AG04450 (cell line): ENCODE data around the gene DOC2A. TPM values are rescaled to one million over a fixed set of nuclear protein-coding genes. Genes with fewer than 3 reads are reported as not detected.

Experiments used
- CTCF ChIA-PET: fragments of 300-600, 350-600 bp; formaldehyde crosslinking; extraction: SDS; loops from one replicate; lab custom pipeline; 2022; ENCODE audit warnings: antibody characterized with exemption, inconsistent platforms; lab: Charles Lee
- POLR2A ChIA-PET: fragments of 350-600 bp; formaldehyde crosslinking; extraction: SDS; loops from one replicate; lab custom pipeline; 2021; ENCODE audit warnings: antibody characterized with exemption, inconsistent platforms; lab: Yijun Ruan, JAX
- DNase-seq: peaks from one replicate; pipeline ENCODE4 v3.0.0-alpha.2; 2011; ENCODE audit warnings: low read depth, low spot score
- H3K27ac ChIP-seq: one replicate; pipeline ENCODE4 v1.5.1; 2012; ENCODE audit warnings: low read depth, low read length, control low read depth
- H3K27me3 ChIP-seq: one replicate; pipeline ENCODE4 v1.6.0; 2012; ENCODE audit warnings: low read length; ENCODE audit not compliant: control insufficient read depth, insufficient read depth
- H3K4me3 ChIP-seq: 2 replicates; pipeline ENCODE4 v1.5.1; 2011; ENCODE audit warnings: mild to moderate bottlenecking, low read depth, low read length, control low read depth
- H3K9me3 ChIP-seq: 2 replicates; pipeline ENCODE4 v1.5.1; 2012; ENCODE audit warnings: low read length; ENCODE audit not compliant: control insufficient read depth, insufficient read depth
- polyA plus RNA-seq: library from polyadenylated mRNA; depleted of rRNA; stranded (reverse); fragments of >200 nt; gene quantifications from 2 replicates; pipeline ENCODE4 v1.2.3, GENCODE V29; 2011
- TF ChIP-seq, protein P1 (sequence below): IDR thresholded peaks from 2 replicates; pipeline ENCODE4 v1.5.1; 2011; ENCODE audit warnings: low read depth, low read length, control low read depth, inconsistent platforms

DOC2A gene
- polyA plus RNA-seq, 1 experiment, result 0.22 TPM

DNA sequence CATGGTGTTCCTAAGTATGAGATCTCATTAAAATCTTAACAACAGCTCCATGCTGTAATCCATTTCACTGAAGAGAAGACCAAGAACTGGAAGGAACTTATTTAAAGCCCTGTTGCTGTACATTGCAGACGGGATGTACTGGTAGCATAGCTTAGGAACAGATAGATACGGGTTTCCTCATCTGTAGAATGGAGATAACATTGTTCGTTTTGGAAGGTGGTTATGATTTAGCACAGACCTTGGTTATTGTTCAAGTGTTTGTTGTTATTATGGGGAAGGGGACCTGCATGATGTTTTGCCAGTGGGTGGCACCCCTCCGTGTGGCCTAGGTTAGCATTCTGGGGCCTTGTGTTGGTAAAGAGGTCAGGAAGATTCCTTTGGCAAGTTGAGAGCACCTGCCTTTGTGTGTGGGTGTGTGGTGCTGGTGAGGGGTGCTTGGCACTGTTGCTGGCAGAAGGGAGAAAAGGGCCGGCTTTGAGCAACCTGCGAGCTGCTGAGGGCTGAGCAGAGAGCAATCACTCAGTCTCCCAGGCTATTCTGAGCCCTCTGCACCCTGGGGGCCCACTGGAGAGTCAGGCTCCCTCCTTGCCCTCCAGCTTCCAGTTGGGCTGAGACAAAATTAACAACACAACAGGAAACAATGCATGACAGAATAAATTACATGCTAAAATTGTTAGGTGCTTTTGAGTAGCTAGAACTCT, 34.9 kb downstream of the DOC2A start:
- no peaks in the 10 kb centered on the region for H3K27me3 ChIP-seq
- DNase-seq, result no peak
- peak overlapping the region; percentile 92 for H3K4me3 ChIP-seq
- TF ChIP-seq, protein P1, sequence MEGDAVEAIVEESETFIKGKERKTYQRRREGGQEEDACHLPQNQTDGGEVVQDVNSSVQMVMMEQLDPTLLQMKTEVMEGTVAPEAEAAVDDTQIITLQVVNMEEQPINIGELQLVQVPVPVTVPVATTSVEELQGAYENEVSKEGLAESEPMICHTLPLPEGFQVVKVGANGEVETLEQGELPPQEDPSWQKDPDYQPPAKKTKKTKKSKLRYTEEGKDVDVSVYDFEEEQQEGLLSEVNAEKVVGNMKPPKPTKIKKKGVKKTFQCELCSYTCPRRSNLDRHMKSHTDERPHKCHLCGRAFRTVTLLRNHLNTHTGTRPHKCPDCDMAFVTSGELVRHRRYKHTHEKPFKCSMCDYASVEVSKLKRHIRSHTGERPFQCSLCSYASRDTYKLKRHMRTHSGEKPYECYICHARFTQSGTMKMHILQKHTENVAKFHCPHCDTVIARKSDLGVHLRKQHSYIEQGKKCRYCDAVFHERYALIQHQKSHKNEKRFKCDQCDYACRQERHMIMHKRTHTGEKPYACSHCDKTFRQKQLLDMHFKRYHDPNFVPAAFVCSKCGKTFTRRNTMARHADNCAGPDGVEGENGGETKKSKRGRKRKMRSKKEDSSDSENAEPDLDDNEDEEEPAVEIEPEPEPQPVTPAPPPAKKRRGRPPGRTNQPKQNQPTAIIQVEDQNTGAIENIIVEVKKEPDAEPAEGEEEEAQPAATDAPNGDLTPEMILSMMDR, result no peak
- no peak overlapping the region for H3K27ac ChIP-seq
- ChIA-PET POLR2A (interaction anchor here (1.2 kb wide), 1 partner anchor 50 kb away, joined by 4 read pairs; the partner anchor contains the start of gene KCTD13), CTCF (interaction anchor here (1.7 kb wide), 1 partner anchor 56 kb away, joined by 4 read pairs; no protein-coding TSS in a partner anchor)
- H3K9me3 ChIP-seq, result no peaks in the 10 kb centered on the region; the same call in 1 of the 2 replicates

DNA sequence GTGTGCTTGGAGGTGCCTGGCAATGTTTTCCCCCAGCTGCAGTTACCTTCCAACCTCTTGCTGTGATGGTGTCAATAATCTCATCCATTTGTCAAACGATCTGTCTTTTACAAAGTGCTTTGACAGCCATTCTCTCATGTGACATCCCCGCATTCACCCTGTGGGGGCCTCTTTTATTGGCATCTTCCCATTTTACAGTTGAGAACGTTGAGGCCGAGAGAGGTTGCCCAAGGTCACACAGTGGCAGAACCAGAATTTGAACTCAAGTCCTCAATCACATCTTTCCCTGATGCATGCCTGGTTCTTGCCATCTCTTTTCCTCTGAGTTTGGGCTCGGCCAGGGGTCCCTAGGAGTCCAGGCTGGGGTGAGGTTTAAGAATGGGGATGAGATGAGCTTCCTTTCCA, 35.7 kb downstream of the DOC2A start:
- H3K4me3 ChIP-seq, result peak overlapping the region; percentile 92
- H3K27ac ChIP-seq, result no peak overlapping the region
- DNase-seq, result no peak
- CTCF ChIA-PET, result interaction anchor here (1.7 kb wide), 1 partner anchor 57 kb away, joined by 4 read pairs; no protein-coding TSS in a partner anchor
- H3K9me3 ChIP-seq, result no peaks in the 10 kb centered on the region; the same call in 1 of the 2 replicates
- POLR2A ChIA-PET, result interaction anchor here (0.6 to 1.2 kb wide), 2 partner anchors 49 to 298 kb away, joined by 4 to 5 read pairs; partner anchors contain the start of gene KCTD13
- TF ChIP-seq, protein P1, result no peak
- no peaks in the 10 kb centered on the region for H3K27me3 ChIP-seq

DNA sequence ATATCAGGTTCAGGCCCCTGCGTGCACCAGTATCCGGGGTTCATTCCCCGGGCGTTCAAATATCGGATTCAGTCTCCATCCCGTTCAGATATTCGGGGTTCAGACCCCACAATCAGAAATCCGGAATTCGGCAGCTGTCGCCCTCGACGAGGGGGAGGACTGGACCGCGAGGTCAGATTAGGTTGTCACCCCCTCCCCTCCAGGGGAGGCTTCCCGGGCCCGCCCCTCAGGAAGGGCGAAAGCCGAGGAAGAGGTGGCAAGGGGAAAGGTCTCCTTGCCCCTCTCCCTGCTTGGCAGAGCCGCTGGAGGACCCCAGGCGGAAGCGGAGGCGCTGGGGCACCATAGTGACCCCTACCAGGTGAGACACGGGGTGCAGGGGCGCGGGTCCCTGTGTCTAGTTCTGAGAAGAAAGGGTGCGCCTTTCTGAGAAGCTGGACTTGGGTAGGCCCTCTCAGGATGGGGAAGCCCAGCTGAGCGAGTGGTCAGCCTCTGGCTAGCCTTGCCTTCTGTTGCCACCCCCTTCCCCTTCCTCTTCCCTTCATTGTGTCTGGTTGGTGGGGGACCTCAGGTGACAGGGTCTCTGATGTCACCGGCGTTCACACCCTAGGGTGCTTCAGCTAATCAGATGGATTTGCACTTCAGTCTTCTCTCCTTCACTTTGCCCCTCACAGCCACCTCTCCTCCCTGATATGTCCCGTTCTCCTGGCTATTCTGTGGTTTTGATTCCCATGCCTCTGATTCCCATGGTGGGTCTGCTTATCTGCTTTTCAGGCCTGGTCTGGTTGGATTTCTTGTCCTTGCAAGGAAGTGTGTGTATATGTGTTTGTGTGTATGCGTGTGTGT, 36.3 kb downstream of the DOC2A start:
- TF ChIP-seq, protein P1, result no peak
- CTCF ChIA-PET, result interaction anchor here (2.4 kb wide), 1 partner anchor 126 kb away, joined by 12 read pairs; no protein-coding TSS in a partner anchor
- POLR2A ChIA-PET, result interaction anchor here (0.6 to 1.5 kb wide), 3 partner anchors 31 to 298 kb away, joined by 5 to 7 read pairs (median 5); no protein-coding TSS in a partner anchor
- no peaks in the 10 kb centered on the region for H3K27me3 ChIP-seq
- H3K4me3 ChIP-seq, result peak overlapping the region; percentile 92
- H3K27ac ChIP-seq, result peak overlapping the region; percentile 31
- H3K9me3 ChIP-seq, result no peaks in the 10 kb centered on the region; the same call in 1 of the 2 replicates
- no peak for DNase-seq

DNA sequence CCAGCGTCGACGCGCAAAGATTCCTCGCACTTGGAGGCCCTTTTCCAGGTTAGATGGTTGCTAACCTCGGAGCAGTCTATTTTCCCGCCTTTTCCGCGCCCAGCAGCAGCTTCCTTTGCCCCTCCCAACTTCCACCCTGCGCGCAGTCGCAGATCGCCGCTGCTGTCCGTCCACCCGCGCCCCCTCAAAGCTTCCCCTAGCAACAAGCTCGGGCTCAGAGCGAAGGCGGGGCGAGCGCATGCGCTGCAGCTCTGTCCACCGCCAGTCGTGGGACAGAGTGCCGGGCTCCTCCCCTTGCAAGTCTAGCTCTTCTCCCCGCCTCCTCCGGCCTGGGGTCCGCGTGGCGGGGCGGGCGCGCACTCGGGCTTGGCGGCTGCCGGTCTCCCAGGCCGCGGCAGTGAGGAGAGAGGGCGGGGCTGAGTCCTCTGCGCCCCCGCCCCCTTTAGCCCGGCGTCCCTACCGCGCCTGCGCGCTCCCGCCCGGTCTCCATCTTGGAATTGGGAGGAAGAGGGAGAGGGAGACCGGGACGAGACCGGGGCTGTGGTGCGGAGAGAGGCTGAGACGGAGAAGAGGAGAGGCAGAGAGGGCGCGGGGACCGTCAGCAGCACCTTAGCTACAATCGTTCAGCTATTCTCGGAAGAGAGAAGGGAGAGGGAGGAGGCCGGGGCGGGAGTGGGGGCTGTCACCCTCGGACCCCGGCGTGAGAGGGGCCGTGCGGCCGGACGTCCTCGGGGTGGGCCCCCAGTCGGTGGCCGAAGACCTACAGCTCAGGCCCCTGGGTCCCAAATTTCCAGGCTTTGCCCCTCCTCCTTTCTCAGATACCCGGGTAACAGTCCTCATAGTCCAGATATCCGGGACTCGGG, 37.2 kb downstream of the DOC2A start, which contains the start of gene TAOK2:
Gene TAOK2, plus strand, starts transcription at position 485 of the 863 bp plus-strand sequence. CDS start 3,905 bp downstream, outside the sequence.
- no peaks in the 10 kb centered on the region for H3K27me3 ChIP-seq
- TF ChIP-seq, protein P1, result no peak
- POLR2A ChIA-PET, result interaction anchor here (0.5 to 1.5 kb wide), 13 partner anchors 12 to 166 kb away, joined by 3 to 21 read pairs (median 4); partner anchors contain the start of genes ALDOA, CDIPT, HIRIP3 and KCTD13
- peak within 1 kb of the TSS; percentile 31 for H3K27ac ChIP-seq
- no peaks in the 10 kb centered on the region; the same call in 1 of the 2 replicates for H3K9me3 ChIP-seq
- CTCF ChIA-PET, result interaction anchor here (1.7 to 2.9 kb wide), 4 partner anchors 12 to 166 kb away, joined by 6 to 13 read pairs (median 10); partner anchors contain the start of gene TMEM219
- peak; percentile 99 for DNase-seq
- peak within 1 kb of the TSS; percentile 92 for H3K4me3 ChIP-seq
